GM21786 (cell line): ENCODE results near the gene DCUN1D3.

Experiments
- ATAC-seq: cut with Tn5 transposase; IDR thresholded peaks from one replicate; pipeline ENCODE4 v1.9.1; 2021; ENCODE audit not compliant: unreplicated experiment

Gene DCUN1D3

DNA sequence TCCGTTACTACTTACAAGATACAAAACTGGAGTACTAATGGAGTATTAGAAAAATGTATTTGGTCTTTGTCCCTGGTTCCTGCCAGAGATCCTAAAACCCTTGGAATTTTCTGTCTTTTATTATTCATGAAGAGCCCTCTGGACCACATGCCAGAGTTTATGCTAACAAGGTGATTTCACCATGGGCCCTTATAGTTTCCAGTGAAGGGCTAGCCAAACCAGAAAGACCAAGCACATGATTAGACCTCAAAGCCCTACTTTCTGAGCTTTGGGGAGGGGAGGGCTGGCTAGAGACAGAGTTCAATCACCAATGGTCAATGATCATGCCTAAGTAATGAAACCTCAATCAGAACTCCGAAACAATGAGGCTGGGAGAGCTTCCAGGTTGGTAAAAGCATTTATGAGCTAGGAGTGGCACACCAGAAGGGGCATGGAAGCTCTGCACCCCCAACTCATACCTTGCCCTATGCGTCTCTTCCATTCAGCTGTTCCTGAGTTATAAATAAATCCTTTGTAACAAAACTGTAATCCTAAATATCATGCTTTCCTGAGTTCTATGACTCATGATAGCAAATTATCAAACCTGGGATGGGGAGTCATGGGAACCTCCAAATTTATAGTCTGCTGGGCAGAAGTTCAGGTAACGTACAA lies 10.4 kb downstream of the DCUN1D3 start:
- ATAC-seq, result no peak

DNA sequence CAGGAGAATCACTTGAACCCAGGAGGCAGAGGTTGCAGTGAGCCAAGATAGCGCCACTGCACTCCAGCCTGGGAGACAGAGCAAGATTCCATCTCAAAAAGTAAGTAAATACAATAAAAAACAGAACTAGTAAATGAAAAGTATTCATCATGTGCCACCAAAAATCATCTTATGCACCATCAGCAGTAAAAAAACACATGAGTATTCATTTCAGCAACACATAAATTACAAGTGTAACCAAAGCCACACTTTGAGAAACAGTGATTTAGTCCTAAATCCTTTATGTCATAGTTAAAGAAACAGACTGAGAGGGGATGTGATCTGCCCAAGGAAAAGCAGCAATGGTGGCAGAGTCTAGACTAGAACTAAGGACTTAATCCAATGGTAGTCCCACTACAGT lies 13.0 kb downstream of the DCUN1D3 start:
- no peak for ATAC-seq

DNA sequence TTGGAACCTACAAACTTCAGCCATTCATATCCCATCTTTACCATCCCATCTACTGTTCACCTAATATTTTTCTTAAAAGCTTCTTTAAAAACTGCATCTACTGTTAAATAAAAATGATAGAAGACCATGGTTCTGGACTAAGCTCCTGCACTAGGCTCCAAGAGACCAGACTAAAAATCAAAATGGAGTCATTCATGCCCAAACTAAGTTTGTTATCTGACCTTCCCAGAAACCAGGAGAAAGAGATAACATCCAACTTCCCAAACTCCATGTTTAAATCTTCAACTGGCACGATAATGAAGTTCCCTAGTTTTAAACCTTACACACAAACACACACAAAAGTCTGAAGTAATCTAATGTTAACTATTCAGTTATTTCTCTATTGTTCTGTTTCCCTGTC lies 13.8 kb downstream of the DCUN1D3 start:
- no peak for ATAC-seq

DNA sequence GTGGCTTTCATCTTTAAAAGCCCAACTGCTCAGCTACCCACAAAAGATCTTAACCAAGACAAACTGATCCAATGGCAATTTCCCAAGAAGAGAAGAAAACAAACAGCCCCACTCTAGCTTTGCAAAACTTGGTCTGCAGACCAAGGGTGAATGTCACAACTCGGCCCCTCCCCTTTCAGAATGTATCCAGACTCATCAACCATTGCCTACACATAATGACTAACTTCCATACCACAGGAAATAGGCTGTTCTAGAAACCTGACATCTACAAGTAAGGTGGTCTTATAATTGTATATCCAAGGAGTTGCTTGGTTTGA lies 16.0 kb downstream of the DCUN1D3 start:
- ATAC-seq, result no peak

DNA sequence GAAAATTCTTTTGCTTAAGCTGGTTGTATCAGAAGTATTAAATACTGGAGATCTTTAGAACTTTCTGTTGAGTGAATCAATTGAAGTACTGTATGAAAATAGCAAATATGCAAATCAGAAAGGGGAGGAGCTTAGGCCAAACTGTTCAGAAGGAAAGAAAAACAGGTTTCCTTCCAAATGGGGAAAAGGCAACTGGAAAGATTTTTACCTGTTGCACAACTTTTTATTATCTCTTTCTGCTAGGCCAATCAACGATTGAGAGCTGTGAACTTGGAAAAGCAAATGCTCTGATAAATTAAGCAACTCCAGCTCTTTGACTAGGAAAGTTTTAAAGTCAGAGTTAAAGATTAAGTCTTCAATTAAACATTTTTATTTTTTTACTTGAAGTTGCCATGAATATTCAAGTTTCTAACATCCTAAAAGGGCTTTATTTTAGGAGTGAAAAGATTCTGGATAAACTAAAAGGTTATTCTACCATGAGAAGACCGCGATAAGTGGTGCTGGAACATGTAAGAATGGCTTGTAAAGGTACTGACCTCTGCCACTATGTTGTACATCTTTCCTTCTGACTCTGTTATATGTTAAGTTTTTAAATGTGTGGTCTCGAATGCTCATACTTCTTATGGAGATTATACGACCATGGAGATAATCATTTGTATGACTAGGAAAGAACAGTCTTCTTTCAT lies 16.5 kb downstream of the DCUN1D3 start:
- no peak for ATAC-seq

DNA sequence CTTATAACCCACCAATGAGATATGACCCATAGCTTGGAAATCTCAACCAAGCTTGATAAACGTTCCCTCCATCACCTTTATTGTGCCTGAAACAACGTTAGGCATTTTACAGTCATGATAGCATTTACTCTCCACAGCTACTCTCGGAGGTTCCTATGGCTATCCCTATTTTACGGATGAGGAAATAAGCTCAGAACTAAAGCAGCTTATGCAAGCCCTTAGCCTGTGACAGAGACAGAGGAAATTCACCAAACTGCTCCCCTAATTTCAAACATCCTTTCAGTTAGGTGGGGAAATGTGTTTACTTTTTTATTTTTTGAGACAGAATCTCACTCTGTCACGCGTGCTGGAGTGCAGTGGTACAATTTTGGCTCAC lies 18.7 kb downstream of the DCUN1D3 start:
- no peak for ATAC-seq

DNA sequence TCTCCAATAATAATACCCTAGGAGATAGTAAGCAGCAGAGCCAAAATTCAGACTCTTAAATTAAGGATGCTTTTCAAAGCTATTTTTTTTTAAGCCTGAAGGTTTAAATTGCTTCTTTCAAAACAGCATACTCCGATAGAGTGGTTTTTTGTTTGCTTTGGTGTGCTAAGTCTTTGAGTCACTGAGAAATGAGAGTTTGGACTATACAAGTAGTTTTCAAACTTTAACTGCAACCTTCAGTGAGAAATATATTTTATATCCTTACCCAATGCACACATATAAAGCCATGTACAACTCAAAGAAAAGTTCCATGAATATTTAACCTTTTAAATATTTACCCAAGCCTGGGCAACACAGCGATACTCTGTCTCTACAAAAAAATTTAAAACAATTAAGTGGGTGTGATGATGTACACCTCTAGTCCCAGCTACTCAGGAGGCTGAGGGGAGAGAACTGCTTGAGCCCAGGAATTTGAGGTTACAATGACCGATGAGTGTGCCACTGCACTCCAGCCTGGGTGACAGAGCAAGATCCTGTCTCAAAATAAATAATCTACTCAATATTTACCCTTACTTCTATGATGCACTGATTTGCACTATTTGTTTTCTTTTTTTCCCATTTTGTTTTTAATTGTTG lies 19.2 kb downstream of the DCUN1D3 start:
- ATAC-seq, result no peak

DNA sequence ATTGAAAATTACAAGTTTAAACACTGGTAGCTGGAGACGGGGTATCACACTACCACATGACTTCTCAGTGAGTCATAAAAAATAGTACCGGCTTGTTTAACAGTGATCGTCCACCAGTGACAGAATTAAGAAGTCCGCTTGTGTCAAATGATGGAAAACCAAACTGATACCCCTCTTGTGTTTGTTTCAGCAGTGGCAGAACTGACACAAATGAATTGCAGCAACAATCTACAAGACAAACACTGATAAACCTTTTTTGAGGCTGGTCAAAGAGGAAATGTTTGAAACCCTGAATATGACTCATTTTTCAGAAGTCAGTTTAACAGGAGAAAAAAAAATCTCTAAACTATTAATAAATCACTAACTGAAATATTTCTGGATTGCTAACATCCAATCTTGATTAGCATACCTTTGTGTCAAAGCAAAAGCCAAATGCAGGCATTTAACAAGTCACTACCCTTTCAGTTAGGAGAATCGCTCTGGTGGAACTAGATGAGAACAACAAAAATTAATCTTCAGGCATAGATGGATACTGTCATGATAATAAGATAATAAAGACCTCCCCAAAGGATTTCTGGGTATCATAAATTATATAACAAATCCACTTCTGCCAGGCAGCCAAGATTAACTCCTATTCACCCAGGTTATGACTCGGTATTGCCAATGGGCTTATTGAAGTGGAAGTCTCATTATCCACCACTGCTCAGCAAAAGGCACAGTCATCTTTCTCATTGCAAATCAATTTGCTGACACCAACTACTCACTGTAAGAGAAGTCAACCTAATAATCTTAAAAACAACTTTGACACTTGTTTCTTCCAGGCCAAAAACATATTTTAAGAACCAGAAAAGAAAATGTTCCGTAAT lies 20.8 kb downstream of the DCUN1D3 start:
- ATAC-seq, result peak; percentile 39

DNA sequence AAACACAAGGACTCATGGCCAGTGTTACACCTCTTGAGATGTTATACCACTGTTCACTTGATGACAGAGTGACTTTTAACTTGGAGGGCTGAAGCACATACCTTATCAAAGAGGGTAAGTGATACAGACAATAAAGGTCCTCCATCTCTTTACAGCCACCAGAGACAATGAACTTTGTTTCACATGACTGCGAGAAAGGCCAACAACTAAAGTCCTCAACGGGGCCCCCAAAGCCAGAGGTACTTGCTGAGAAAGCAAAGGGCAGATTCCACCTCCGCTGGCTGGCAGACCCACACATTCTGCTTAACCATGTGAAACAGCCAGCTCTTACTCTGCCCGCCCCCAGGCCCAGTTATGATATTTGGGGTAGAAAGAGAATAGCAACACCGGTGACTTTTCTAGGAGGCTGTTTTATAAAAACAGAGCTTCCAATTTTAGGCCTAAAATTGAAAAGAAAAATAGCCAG lies 21.4 kb downstream of the DCUN1D3 start:
- ATAC-seq, result no peak

DNA sequence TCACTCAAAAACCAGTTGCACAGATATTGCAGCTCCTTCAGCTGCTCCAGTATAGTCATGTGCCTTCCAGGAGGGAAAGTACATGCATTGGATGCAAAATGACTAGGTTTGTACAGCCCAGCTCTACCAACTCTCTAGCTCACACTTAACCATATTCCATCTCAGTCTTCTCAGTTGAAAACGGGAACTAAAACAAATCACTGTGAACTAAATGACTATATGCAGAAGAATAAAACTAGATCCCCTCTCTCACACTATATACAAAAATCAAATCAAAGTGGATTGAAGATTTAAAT lies 24.9 kb downstream of the DCUN1D3 start:
- no peak for ATAC-seq

DNA sequence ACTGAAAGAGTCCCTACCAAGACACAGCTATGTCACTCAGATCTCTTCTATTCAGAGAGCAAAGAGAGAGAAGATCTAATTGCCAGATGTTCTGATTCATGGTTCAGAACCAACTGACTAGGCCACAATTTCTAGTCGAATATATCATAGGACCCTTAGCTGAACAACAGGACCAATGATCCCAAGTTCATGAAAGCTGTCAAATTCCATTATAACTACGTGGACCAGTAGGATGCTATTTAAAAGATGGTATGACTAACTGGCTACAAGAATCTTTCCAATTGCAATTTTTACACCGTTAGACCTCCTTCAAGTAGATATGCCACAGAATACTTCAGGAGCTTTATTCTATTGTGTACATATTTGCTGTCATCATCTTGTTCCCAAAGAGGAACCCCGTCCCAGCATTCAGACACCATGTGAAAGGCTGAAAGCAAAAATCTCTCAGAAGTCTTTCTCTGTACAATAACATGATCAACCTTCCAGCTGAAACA lies 26.0 kb downstream of the DCUN1D3 start:
- no peak for ATAC-seq

DNA sequence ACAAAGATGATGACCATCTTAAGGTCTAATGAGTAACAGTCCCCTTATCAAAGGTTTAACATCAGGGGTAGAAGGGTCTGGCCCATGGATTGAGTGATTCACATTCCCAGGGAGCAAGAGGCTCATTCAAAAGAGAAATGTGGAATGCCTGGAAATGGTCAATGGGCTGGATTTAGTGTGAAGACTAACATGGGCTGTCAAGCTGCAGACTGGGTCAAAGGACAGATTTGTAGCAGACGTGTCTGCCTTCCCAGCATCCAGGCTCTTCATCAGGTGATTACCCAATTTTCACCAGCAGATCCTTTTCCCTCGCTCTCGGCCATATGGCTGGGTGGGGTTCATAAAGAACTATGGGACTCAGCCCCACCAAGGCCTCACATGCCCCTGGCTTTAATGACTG lies 26.8 kb downstream of the DCUN1D3 start:
- no peak for ATAC-seq

DNA sequence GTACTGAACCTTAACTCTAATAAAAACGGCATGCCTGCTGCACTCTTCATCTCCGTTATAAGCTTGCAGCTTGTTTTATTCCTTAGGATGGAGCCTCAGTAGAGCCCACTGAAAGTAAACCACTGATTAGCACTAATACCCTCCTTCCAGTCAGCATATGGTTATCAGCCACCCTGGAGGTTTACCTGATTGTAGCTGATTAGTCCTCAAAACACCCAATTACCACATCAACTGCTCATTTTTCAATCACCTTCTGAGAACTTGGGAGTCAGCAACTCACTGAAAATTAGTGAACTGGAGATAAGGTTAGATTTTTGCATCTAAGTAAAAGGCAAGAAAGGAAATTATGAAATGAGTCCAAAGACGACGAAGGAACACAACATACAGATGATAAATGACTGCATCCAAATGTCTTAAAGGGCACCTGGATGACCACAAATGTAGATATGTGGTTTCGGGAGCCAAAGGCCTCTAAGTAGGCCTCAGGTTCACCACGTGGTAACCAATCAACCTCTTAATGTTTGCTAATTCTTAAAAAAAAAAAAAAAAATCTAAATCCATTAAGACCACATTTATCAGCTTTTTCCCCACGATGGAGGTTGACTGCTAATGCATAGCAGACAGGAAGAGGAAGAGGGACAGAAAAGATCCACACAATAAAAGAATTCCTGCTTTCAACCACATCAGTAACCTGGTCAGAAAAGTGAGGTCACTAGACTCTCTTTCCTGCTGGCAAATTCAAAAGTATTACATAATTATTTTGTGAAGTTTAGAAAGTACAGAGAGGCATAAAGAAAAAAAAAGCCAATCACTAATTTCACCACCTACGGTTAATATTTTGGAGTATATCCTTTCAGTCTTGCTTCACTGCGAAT lies 28.0 kb downstream of the DCUN1D3 start:
- ATAC-seq, result no peak

DNA sequence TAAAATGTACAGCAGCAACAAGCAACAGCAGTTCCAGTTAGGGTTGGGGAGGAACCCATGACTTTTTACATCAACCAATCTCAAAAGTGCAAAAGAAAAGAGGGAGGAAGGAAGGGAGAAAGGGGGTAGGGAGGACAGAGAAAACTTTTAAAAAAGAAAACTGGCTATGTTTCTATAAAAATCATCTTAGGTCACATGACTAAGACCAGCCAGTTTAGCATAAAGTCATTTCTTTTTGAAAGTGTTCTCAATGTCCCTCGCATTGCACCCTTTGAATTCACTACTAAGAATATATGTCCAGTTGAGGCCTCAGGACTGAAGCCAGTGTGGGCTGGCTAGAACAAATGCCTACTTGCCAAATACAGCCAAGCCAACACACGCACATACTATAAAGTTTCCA lies 28.9 kb downstream of the DCUN1D3 start:
- ATAC-seq, result no peak

DNA sequence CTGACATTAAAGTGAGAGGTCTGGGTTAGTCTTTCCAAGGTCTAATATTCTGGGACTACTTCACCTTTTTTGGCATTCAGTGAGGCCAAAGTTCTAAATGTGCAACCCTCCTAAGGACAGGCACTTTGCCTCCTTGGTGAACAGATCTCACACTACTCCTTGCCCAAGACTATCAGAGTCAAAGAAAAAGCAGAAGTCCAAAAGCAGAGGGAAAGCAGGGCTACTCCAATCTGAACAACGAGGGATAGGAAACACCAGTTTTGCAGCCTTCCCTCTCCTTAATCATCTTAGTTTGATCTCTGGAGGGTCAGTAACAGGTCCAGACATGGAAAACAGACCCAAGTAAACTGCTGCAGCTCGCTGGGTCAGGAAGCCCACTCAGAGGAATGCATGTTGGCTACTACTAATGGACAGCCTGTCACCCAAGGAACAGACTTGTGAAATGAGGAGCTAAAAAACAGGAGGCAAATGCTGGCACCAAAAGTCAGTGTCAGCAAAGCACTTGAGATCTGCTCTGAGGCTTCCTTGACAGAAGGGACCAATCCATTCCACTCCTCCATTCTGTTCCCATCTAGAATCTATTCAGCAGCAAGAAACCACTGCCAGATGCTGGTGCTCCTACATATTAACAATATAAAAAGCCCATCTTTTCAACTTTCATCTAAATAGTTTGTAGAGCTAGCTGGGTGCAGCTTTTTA lies 29.9 kb downstream of the DCUN1D3 start:
- no peak for ATAC-seq

DNA sequence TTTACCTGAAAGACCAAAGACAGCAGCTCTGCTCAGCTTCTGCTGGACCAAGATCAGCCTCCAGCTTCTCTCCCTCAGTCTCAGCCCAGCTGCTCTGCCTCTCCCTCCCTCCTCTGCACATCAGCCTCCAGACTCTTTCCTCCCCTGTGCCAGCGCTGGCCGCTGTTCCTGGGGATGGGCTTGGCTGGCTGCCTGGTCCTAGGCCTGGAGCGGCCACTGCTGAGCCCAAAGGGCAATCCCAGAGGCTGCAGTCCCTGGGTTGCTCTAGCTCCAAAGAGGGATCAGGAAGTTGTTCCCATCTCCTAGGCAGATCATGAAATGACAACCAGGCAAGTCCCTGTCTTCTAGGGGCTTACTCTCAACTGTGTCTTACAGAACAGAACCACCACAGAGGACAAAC lies 31.3 kb downstream of the DCUN1D3 start:
- ATAC-seq, result no peak

DNA sequence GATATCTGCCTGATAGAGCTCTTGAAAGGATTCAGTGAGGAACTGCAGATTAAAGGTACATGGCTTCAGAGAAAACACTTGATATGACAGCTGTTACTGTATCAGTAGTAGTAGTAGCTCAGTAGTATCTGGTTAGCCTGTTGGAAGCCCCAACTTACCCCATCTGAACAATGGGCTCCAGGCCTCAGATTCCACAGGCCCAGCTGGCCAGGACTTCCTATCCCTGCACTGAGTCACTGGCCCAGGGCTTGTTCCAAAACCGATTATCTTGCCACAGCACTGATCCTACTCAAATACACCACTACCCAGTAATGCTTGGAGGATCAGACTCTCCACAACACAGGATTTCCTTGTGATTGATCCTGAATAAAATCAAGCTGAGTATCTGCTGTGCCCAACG lies 32.6 kb downstream of the DCUN1D3 start:
- ATAC-seq, result no peak

DNA sequence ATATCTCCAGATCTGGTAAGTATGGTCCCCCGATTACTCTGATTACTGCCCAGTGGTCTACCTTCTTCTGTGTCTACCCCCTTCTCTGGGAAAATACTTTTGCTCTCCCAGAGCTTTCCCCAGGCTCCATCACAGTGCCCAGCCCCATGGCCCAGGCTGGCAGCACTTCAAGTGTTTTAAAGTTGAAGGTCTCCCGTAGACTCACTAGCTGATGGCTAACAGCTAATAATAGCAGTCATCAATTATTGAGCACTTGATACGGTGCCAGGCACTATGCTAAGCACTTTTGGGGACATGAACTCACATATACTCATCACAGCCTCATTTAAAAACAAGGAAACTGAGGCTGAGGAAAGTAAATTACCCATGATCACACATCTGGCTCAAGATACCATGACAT lies 33.4 kb downstream of the DCUN1D3 start:
- ATAC-seq, result no peak

DNA sequence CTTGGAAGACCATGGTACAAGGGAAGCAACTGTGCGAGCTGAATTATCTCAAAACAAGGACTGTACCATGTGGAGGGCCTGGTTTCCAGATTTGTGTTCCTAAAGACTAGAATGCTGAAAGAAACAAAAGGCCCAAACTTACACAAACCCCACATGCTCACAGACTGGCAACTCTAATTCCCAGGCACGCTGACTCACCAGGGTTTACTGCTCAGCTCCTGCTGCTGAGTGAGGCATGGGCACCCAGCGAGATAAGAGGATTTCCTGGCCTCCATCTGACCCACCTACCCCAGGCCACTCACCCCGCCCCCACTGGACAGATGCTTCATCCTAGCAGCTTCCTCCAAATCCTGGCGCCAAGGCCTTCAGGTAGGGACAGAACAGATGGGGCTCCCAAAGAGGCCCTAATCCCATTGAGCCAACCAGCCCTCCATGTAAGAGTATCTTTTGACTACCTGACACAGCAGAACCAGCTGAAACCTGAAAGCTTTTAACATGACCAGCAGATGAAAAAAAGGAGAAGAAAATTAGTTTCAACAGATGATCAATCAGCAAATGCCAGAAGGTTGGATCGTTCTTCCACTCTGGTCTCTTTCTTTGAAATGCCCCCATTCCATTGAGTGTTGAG lies 33.9 kb downstream of the DCUN1D3 start:
- ATAC-seq, result peak; percentile 14
